ENCODE measurements around the gene EAF2.
A peak's percentile ranks its signal among the peaks of the same experiment; 100 is the strongest.
"Not testable (repeated sequence)": the region's sequence is repeated elsewhere in the genome, so short reads cannot be mapped to it uniquely, and the experiment has no call there.

Gene EAF2

GRCh38 chr3:121834671-121835464, at the start of gene EAF2, which contains the start of gene IQCB1:
TSS of gene EAF2 (plus strand) at chr3:121835209. CDS start at chr3:121835286, 77 bp downstream.
TSS of gene IQCB1 (minus strand) at chr3:121835060. CDS start at chr3:121828960, 6,100 bp downstream.
- peak; percentile 97 for DNase-seq (ENCODE audit: low spot score)

DNA sequence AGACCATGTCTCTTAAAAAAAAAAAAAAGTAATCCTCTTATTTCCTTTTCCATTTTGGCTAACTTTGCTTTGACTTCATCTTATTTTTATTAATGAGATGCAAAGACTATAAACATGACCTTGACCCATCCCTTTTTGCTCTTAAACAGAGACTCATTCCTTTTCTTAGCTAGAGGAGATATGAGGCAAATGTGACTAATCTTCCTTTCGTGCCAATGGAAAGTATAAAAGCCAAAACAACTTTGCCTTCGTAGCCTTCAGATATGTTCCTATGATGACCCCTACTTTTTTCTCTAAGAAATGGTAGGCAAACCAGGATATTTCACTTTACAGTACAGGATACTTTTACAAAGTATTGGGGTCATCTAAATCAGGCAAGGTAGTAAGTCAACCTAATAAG, 48.5 kb upstream of the EAF2 start:
- no peak for DNase-seq (ENCODE audit: low spot score)

- no peak for DNase-seq (ENCODE audit: low spot score)
Measured at GRCh38 chr3:121793078-121793477, 41.9 kb upstream of the EAF2 start.

DNA sequence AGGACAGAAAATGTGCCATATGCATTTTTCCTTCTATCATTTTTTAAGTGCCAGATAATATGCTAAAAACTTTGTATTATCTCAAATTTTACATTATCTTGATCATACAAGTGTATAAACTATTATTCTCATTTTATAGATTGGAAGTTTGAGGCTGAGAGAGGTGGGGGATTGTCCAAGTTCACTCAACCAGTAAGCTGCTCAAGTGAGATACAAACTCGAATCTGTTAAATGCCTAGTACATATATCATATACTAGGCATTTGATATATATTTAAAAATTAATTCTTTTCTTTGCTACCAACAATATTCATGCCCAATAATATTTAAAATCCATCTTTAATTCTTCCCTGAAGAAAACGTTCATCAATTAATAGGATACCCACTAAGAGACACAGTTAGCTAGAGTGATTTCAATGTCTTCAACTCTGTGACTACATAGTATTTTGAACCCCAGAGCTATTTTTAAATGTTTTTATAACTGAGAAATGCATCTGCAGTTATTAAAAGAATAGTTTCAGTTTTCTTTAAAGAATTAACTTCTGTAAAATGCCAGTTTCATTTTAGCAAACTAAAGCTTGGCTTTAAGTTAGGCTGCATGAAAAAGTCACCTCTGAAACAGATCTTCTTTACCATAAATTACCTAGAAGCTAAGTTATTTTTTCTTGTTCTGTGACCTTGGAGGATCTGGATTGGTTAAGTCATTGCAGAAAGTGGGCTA, 40.6 kb upstream of the EAF2 start:
- no peak for DNase-seq (ENCODE audit: low spot score)

DNA sequence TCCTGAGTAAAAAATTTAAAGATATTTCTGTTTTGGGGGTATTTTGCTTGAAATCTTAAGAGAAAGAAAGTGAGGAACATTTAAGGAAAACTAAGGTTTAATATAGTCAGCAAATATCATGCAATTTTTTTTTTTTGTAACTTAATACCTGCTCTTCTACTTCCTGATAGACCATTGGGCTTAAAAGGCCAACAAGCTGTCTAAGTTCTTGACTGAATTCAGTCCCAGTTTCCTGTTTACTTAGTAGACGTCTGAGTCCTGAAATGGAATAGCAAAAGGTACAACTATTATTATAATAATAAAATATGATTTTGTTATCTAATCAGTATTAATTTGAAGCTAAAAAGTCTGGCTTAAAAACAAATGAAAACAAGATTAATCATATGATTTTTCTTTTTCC, 38.0 kb upstream of the EAF2 start:
- no peak for DNase-seq (ENCODE audit: low spot score)

DNA sequence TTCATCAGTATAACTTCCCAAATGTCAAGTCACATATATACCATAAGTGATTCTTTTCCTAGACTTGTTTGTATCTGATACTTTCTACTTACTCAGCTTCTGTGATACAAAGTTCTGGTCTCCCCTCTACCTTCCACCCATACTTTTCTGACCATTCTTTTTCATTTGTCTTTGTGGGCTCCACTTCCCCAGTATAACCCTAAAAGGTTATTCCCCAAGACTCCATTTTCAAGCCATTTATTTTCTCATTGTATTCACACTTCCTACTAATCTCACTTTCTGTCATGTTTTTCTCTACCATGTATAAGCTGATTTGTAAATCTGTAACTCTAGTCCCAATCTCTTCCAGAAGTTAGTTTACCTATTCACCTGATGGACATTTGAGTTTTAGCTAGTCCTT, 34.1 kb upstream of the EAF2 start:
- DNase-seq (ENCODE audit: low spot score): no peak

DNA sequence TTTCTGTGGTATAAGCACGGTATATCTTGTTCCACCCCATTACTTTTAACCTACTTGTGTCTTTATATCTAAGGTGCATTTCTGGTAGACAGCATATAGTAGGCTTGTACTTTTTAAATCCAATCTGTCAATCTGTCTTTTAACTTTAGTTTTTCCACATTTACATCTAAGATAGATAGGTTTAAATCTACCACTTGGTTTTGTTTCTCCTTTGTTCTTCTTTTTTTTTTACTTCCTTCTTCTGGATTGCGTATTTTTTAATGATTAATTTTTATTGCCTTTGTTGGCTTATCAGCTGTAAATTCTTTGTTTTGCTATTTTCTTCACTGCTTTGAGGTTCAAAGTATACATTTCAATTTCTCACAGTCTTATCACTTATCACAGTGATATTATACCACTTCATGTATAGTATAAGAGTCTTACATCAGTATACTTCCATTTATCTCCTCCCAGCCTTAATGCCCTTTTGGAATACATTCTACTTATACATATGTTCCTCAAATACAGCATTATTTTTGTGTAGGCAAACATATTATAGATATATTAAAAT, 31.2 kb upstream of the EAF2 start:
- no peak for DNase-seq (ENCODE audit: low spot score)

- no peak for DNase-seq (ENCODE audit: low spot score)
Measured at GRCh38 chr3:121809249-121809648, 25.8 kb upstream of the EAF2 start.

- no peak for DNase-seq (ENCODE audit: low spot score)
Measured at GRCh38 chr3:121817753-121818152, 17.3 kb upstream of the EAF2 start.

GRCh38 chr3:121818578-121818977, 16.4 kb upstream of the EAF2 start:
- DNase-seq (ENCODE audit: low spot score): no peak

GRCh38 chr3:121819236-121819635, 15.8 kb upstream of the EAF2 start:
- no peak for DNase-seq (ENCODE audit: low spot score)

- no peak for DNase-seq (ENCODE audit: low spot score)
Measured at GRCh38 chr3:121821421-121822199, 13.4 kb upstream of the EAF2 start.

DNA sequence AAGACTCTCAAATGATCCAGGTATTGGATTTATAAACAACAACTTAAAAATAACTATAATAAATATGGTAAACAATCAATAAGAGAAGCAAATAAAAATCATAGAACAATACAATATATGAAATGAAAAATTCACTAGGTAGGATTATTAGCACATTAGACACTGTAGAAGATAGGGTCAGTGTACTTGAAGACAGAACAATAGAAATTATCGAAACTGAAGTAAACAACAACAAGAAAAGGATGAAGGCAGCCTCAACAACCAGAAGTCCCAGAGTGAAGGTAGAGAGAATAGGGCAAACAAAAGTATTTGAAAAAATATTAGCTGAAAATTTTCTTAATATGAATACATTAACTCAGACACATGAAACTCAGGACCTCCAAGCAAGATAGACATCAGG, 12.0 kb upstream of the EAF2 start:
- DNase-seq (ENCODE audit: low spot score): no peak

DNA sequence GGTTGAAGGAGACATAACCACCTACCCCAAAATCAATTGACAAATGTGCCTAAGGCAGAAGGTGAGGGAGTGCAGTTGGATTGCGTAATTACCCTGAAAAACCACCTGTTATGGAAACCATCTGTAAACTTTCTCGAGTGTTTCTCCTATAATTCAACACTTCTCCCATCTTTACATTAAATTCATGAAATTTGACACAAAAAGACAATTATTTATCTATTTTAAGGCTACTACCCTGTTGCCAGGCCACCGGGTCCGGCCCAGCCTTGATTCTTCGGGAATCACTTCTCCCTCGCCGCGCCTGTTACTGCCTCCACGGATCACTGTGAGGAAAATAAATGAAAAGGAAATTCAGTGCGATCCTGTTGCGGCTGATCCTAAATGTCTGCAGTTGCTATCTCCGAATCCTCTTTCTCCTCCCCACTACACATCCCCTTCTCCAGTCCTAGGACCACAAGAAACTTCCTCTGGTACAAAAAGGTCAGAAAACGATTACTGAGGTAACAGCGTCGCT, 795 bp upstream of the EAF2 start:
- peak; percentile 10 for DNase-seq (ENCODE audit: low spot score)

- no peak for DNase-seq (ENCODE audit: low spot score)
Measured at GRCh38 chr3:121835465-121835801, 424 bp downstream of the EAF2 start.

GRCh38 chr3:121836064-121836463, 1.1 kb downstream of the EAF2 start:
- DNase-seq (ENCODE audit: low spot score): no peak

DNA sequence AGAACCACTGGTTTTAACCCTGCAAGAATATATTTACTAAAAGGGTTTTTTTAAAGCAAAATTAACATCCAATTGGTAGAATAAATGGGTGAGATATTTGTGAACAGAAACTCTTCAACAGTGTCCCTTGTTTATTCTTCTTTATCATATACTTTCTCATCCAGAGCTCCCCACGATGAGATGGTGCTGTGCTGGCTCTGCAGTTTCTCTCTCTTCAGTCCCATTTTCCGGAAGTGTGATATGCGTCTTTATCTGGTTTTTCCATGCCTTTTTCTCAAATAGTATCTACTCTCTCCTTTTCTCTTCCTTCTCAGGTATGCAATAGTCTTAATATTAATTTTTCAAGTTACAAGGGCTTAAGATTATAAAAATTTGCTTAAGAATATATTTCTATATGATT, 1.5 kb downstream of the EAF2 start:
- DNase-seq (ENCODE audit: low spot score): no peak

- no peak for DNase-seq (ENCODE audit: low spot score)
Measured at GRCh38 chr3:121839962-121840361, 5.0 kb downstream of the EAF2 start.

GRCh38 chr3:121844892-121845291, 9.9 kb downstream of the EAF2 start:
- no peak for DNase-seq (ENCODE audit: low spot score)

DNA sequence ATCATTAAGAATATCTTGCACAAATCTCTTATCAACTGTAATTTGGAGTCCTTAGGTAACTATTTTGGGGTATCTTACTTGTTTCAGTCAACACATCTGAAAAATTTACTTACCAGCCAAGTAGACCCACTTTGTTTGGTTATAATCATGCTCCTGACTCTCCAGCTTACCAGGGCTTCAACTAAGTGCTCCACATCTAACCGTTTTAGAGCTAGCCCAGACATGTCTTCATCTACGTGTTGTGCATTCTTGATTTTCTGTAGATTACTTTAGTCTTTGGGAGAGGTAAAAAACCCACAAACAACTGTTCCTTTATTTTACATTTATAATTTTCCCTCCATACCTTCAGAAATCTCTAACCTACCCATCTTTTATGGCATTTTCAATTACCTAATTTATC, 17.2 kb downstream of the EAF2 start:
- no peak for DNase-seq (ENCODE audit: low spot score)

- no peak for DNase-seq (ENCODE audit: low spot score)
Measured at GRCh38 chr3:121855555-121855954, 20.5 kb downstream of the EAF2 start.

GRCh38 chr3:121857778-121858177, 22.8 kb downstream of the EAF2 start:
- DNase-seq (ENCODE audit: low spot score): not testable (repeated sequence)

Data from CD4-positive, alpha-beta T cell treated with Interleukin-15 for 4 hours (primary cell).